Keratinocyte (primary cell): Measurements from ENCODE around the gene MED8. TPM values are rescaled to one million over a fixed set of nuclear protein-coding genes. Genes with fewer than 3 reads are reported as not detected.

Experiments
- DNase-seq: peaks from one replicate; pipeline ENCODE4 v3.0.0-alpha.2; 2011; ENCODE audit warnings: low read depth, missing footprints, low spot score
- FAIRE-seq: peaks from 2 replicates; lab custom pipeline; 2011; peaks lifted over from hg19 to GRCh38; lab: Jason Lieb, UNC
- H2AFZ ChIP-seq: 2 replicates; pipeline ENCODE4 v1.6.0; 2012; ENCODE audit warnings: low read length, control low read depth, inconsistent platforms; ENCODE audit not compliant: control insufficient read depth
- H3K27ac ChIP-seq: 2 replicates; pipeline ENCODE4 v1.5.1; 2011; ENCODE audit warnings: low read length; ENCODE audit not compliant: control insufficient read depth, insufficient read depth
- H3K27me3 ChIP-seq: 3 replicates; pipeline ENCODE4 v1.6.0; 2011; ENCODE audit warnings: low read length; ENCODE audit not compliant: control insufficient read depth, insufficient read depth; ENCODE audit errors: extremely low read depth
- H3K36me3 ChIP-seq, 2 experiments: 2 replicates in 1 of 2; 3 replicates in 1 of 2; pipeline ENCODE4 v1.5.1; 2011; ENCODE audit warnings: low read length in 2 of 2, mild to moderate bottlenecking in 1 of 2; ENCODE audit not compliant: control insufficient read depth in 2 of 2, insufficient read depth in 2 of 2; ENCODE audit errors: extremely low read depth in 1 of 2
- H3K4me1 ChIP-seq: 3 replicates; pipeline ENCODE4 v1.5.1; 2011; ENCODE audit warnings: low read length; ENCODE audit not compliant: control insufficient read depth, insufficient read depth; ENCODE audit errors: extremely low read depth
- H3K4me2 ChIP-seq: 3 replicates; pipeline ENCODE4 v1.6.0; 2011; ENCODE audit warnings: low read depth, low read length; ENCODE audit not compliant: control insufficient read depth, insufficient read depth; ENCODE audit errors: extremely low read depth
- H3K4me3 ChIP-seq, 3 experiments: fragments of 200-600 bp in 1 of 3; sonication (generic) in 1 of 3; 2 replicates in 2 of 3; 3 replicates in 1 of 3; pipeline ENCODE4 v1.5.1; 2011 to 2016; ENCODE audit warnings: low read length in 3 of 3, mild to moderate bottlenecking in 3 of 3, control low read depth in 2 of 3, inconsistent platforms in 1 of 3, low read depth in 1 of 3, mixed read lengths in 1 of 3, mixed run types in 1 of 3, moderate library complexity in 1 of 3; ENCODE audit not compliant: control insufficient read depth in 2 of 3, insufficient read depth in 2 of 3; ENCODE audit errors: extremely low read depth in 1 of 3
- H3K79me2 ChIP-seq: 2 replicates; pipeline ENCODE4 v1.6.0; 2012; ENCODE audit warnings: low read length; ENCODE audit not compliant: control insufficient read depth, insufficient read depth
- H3K9ac ChIP-seq: 3 replicates; pipeline ENCODE4 v1.6.0; 2011; ENCODE audit warnings: low read length; ENCODE audit not compliant: control insufficient read depth, insufficient read depth; ENCODE audit errors: extremely low read depth
- H3K9me1 ChIP-seq: 3 replicates; pipeline ENCODE4 v1.6.0; 2011; ENCODE audit warnings: low read length; ENCODE audit not compliant: control insufficient read depth, insufficient read depth; ENCODE audit errors: extremely low read depth
- H3K9me3 ChIP-seq: 2 replicates; pipeline ENCODE4 v1.5.1; 2012; ENCODE audit warnings: low read depth, low read length; ENCODE audit not compliant: control insufficient read depth
- H4K20me1 ChIP-seq: 3 replicates; pipeline ENCODE4 v1.6.0; 2011; ENCODE audit warnings: low read length; ENCODE audit not compliant: control insufficient read depth, insufficient read depth; ENCODE audit errors: extremely low read depth
- EZH2 ChIP-seq: IDR thresholded peaks from one replicate; pipeline ENCODE4 v1.6.1; 2012; ENCODE audit warnings: inconsistent platforms, mild to moderate bottlenecking, low read length, moderate library complexity
- dilution Hi-C: fragments of 300-500 bp; cut with MboI; formaldehyde crosslinking; loops from one replicate; pipeline ENCODE4 v1.7.0; 2020; ENCODE audit warnings: low sequenced_read_pairs; ENCODE audit not compliant: extremely low pct_ligation_motif_present
- polyA plus RNA-seq, 5 experiments: library from polyadenylated mRNA; depleted of rRNA in 3 of 5; stranded (reverse) in 3 of 5; stranded (forward) in 1 of 5; unstranded in 1 of 5; fragments of >200 nt; gene quantifications; 1 replicate in 1 of 5; 2 replicates in 3 of 5; 3 replicates in 1 of 5; pipeline versions ENCODE4 v1.2.1 to v1.2.3, GENCODE V29; 2011 to 2012; ENCODE audit warnings: missing spikeins in 2 of 5, low read depth in 1 of 5, low replicate concordance in 1 of 5
- TF ChIP-seq, protein P1 (sequence below), 3 experiments: IDR thresholded peaks in 1 of 3; conservative IDR thresholded peaks in 1 of 3; optimal IDR thresholded peaks in 1 of 3; 2 replicates in 2 of 3; 3 replicates in 1 of 3; pipeline versions ENCODE3 to v1.5.1; 2011; ENCODE audit warnings: low read length in 3 of 3, mild to moderate bottlenecking in 3 of 3, moderate library complexity in 2 of 3, control low read depth in 1 of 3, inconsistent platforms in 1 of 3; ENCODE audit not compliant: insufficient read depth in 2 of 3; ENCODE audit errors: extremely low read depth in 1 of 3

The MED8 gene
- polyA plus RNA-seq, 1 donor (not counting 4 experiments of a cell fraction or from before 2014, with no cell fraction given): 14.3 TPM

DNA sequence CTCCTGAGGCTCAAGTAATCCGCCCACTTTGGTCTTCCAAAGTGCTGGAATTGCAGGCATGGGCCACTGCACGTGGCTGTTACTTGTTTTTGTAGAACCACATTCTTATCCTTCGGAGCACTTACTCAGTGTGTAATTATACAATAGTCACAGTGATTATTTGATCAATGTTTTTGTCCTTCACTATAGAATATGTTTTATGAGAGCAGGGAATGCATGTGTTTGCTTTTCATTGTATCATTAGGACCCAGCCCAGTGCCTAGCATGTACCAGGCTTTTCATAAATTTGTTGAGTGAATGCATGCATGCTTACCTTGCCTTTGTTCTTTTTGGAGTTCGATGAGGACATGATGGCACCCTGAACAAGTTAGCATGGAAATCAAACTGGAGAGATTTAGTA is 5.9 kb upstream of the MED8 start:
- Histone ChIP-seq H3K4me2 (no peak overlapping the region), H3K9me1 (peaks cover 2% of the 10 kb centered on the region), H3K36me3 (peaks cover 2 to 6% of the 10 kb centered on the region in 2 experiments), H3K4me1 (peaks cover 5% of the 10 kb centered on the region), H4K20me1 (no peaks in the 10 kb centered on the region), H3K9me3 (no peaks in the 10 kb centered on the region), H2AFZ (no peak overlapping the region), H3K4me3 (no peak overlapping the region), H3K27me3 (no peaks in the 10 kb centered on the region), H3K79me2 (peaks cover 21% of the 10 kb centered on the region), H3K27ac (no peak overlapping the region), H3K9ac (no peak overlapping the region)
- FAIRE-seq (no peak), DNase-seq (no peak)
- TF ChIP-seq, protein P1, sequence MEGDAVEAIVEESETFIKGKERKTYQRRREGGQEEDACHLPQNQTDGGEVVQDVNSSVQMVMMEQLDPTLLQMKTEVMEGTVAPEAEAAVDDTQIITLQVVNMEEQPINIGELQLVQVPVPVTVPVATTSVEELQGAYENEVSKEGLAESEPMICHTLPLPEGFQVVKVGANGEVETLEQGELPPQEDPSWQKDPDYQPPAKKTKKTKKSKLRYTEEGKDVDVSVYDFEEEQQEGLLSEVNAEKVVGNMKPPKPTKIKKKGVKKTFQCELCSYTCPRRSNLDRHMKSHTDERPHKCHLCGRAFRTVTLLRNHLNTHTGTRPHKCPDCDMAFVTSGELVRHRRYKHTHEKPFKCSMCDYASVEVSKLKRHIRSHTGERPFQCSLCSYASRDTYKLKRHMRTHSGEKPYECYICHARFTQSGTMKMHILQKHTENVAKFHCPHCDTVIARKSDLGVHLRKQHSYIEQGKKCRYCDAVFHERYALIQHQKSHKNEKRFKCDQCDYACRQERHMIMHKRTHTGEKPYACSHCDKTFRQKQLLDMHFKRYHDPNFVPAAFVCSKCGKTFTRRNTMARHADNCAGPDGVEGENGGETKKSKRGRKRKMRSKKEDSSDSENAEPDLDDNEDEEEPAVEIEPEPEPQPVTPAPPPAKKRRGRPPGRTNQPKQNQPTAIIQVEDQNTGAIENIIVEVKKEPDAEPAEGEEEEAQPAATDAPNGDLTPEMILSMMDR (optimal IDR thresholded peaks at IDR 0.05 in 1 of 3, IDR thresholded peaks at IDR 0.05 in 1 of 3, conservative IDR thresholded peaks at IDR 0.05 in 1 of 3; ENCODE audit: extremely low read depth in 1 of 3, insufficient read depth in 2 of 3, low read length in 3 of 3): no peak
- no peak for TF ChIP-seq EZH2
- dilution Hi-C loops: no loop called here

DNA sequence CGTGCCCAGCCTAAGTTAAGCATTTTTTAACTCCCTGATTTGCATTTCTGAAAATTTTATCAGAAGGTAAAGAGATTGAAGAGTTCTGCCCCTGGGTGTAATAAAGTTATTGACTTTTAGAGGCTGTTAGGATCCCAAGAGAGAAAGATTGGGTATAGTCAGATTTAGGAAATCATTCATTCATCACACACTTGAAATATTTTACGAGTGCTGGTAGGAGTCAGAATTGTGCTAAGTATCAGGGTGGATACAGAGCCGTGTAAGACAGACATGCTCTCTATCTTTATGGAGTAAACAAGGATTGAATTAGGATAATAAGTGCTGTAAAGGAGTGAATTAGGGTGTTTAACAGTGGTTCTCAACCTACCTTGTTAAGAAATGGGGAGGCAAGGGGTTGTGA is 3.1 kb upstream of the MED8 start:
- H3K9ac ChIP-seq: no peak overlapping the region
- dilution Hi-C loops: no loop called here
- H3K4me1 ChIP-seq: peaks cover 16% of the 10 kb centered on the region
- H3K4me3 ChIP-seq: no peak overlapping the region
- no peaks in the 10 kb centered on the region for H3K9me3 ChIP-seq
- DNase-seq (no peak), FAIRE-seq (no peak)
- H3K36me3 ChIP-seq: peaks cover 2 to 6% of the 10 kb centered on the region in 2 experiments
- H3K27ac ChIP-seq: no peak overlapping the region
- no peak for TF ChIP-seq EZH2
- TF ChIP-seq, protein P1 (optimal IDR thresholded peaks at IDR 0.05 in 1 of 3, IDR thresholded peaks at IDR 0.05 in 1 of 3, conservative IDR thresholded peaks at IDR 0.05 in 1 of 3; ENCODE audit: extremely low read depth in 1 of 3, insufficient read depth in 2 of 3, low read length in 3 of 3): no peak
- H2AFZ ChIP-seq: no peak overlapping the region
- H3K4me2 ChIP-seq: no peak overlapping the region
- H4K20me1 ChIP-seq: no peaks in the 10 kb centered on the region
- peaks cover 2% of the 10 kb centered on the region for H3K9me1 ChIP-seq
- H3K79me2 ChIP-seq: peaks cover 45% of the 10 kb centered on the region
- H3K27me3 ChIP-seq: no peaks in the 10 kb centered on the region
